Caco-2 (cell line): ENCODE measurements around the gene PLAA. TPM values are rescaled to one million over a fixed set of nuclear protein-coding genes. Genes with fewer than 3 reads are reported as not detected.

ENCODE experiments used
- BruUV-seq: library from RNA; stranded (reverse); fragments of 400-500 nt; replicated peaks from 2 replicates; lab custom pipeline; 2021; lab: Mats Ljungman, UMichigan
- CTCF ChIA-PET: fragments of 300-600 bp; sonication (Branson Sonifier 250); formaldehyde crosslinking; loops from one replicate; lab custom pipeline; 2022; ENCODE audit warnings: antibody characterized with exemption; lab: Charles Lee
- POLR2A ChIA-PET: fragments of 300-600 bp; sonication (Branson Sonifier 250); formaldehyde crosslinking; loops from one replicate; lab custom pipeline; 2022; ENCODE audit warnings: antibody characterized with exemption; lab: Charles Lee
- DNase-seq, 2 experiments: peaks; one replicate each; pipeline versions ENCODE4 v3.0.0 to v3.0.0-alpha.2; 2020 to 2022
- H3K27me3 ChIP-seq: replicated peaks from 2 replicates; pipeline ENCODE4 v1.6.0; 2011; ENCODE audit warnings: low read length; ENCODE audit not compliant: control insufficient read depth, insufficient read depth
- H3K36me3 ChIP-seq: 2 replicates; pipeline ENCODE4 v1.5.1; 2011; ENCODE audit warnings: low read length; ENCODE audit not compliant: control insufficient read depth, insufficient read depth
- H3K4me1 ChIP-seq: fragments of 250-450 bp; sonication (Bioruptor Pico); 2 replicates; pipeline ENCODE4 v1.5.1; 2020; ENCODE audit warnings: mild to moderate bottlenecking
- H3K4me3 ChIP-seq: 2 replicates; pipeline ENCODE4 v1.5.1; 2011; ENCODE audit warnings: low read depth, mild to moderate bottlenecking, control low read depth, low read length
- H3K9me3 ChIP-seq: fragments of 250-450 bp; sonication (Bioruptor Pico); 2 replicates; pipeline ENCODE4 v1.5.1; 2020; ENCODE audit warnings: mild to moderate bottlenecking, moderate library complexity
- H3K27ac Mint-ChIP-seq: one replicate; pipeline ENCODE4 v1.8.0; 2022; ENCODE audit warnings: mixed read lengths; ENCODE audit not compliant: unreplicated experiment
- H3K27me3 Mint-ChIP-seq: one replicate; pipeline ENCODE4 v1.8.0; 2022; ENCODE audit warnings: mixed read lengths; ENCODE audit not compliant: insufficient read depth, unreplicated experiment
- H3K36me3 Mint-ChIP-seq: one replicate; pipeline ENCODE4 v1.8.0; 2022; ENCODE audit warnings: mild to moderate bottlenecking, mixed read lengths; ENCODE audit not compliant: insufficient read depth, unreplicated experiment
- H3K4me1 Mint-ChIP-seq: one replicate; pipeline ENCODE4 v1.8.0; 2022; ENCODE audit warnings: low read depth, mixed read lengths; ENCODE audit not compliant: unreplicated experiment
- H3K4me3 Mint-ChIP-seq: one replicate; pipeline ENCODE4 v1.8.0; 2022; ENCODE audit warnings: mild to moderate bottlenecking, moderate library complexity, mixed read lengths; ENCODE audit not compliant: unreplicated experiment
- H3K9me3 Mint-ChIP-seq: one replicate; pipeline ENCODE4 v1.8.0; 2022; ENCODE audit warnings: mixed read lengths; ENCODE audit not compliant: unreplicated experiment
- CTCF ChIP-seq, 2 experiments: fragments of 200-600 bp in 1 of 2; IDR thresholded peaks; 1 replicate in 1 of 2; 2 replicates in 1 of 2; pipeline versions ENCODE4 v1.5.1 to v1.8.0; 2011 to 2022; ENCODE audit warnings: antibody characterized with exemption in 1 of 2, control low read depth in 1 of 2, inconsistent platforms in 1 of 2, low read depth in 1 of 2, low read length in 1 of 2, mild to moderate bottlenecking in 1 of 2, moderate library complexity in 1 of 2; ENCODE audit not compliant: insufficient read depth in 1 of 2, severe bottlenecking in 1 of 2, unreplicated experiment in 1 of 2
- intact Hi-C: fragments of 100-400 bp; cut with micrococcal nuclease; formaldehyde crosslinking; loops from one replicate; pipeline ENCODE4 v1.10.0; 2022; ENCODE audit not compliant: unreplicated experiment
- total RNA-seq: library from RNA; stranded (reverse); gene quantifications from 2 replicates; pipeline ENCODE4 v1.2.3, GENCODE V29; 2022

Gene PLAA
- total RNA-seq, 1 experiment from 2014 or later, result 12.9 TPM

- Histone ChIP-seq H3K36me3 (no peaks in the 10 kb centered on the region), H3K9me3 (no peaks in the 10 kb centered on the region), H3K4me3 (peak within 1 kb of the TSS; percentile 66), H3K4me1 (no peaks in the 10 kb centered on the region), H3K27me3 (no peaks in the 10 kb centered on the region)
- BruUV-seq, result no TSS peak
- ChIA-PET CTCF (no interaction called here), POLR2A (interaction anchor here (0.6 kb wide), 1 partner anchor 51 kb away, joined by 5 read pairs; no protein-coding TSS in a partner anchor)
- H3K9me3 Mint-ChIP-seq, result no peaks in the 10 kb centered on the region
- DNase-seq, result peak; percentile 77 to 80
- peak within 1 kb of the TSS; percentile 84 for H3K4me3 Mint-ChIP-seq
- peak in 1 of 2 experiments; percentile 22 for TF ChIP-seq CTCF (IDR thresholded peaks at IDR 0.05; ENCODE audit: insufficient read depth in 1 of 2, low read depth in 1 of 2, low read length in 1 of 2, severe bottlenecking in 1 of 2, unreplicated experiment in 1 of 2)
- intact Hi-C loops, result loop anchor here (1.0 kb wide), 1 partner anchor 55 kb away; the partner anchor contains the start of gene PLAA
- peak within 1 kb of the TSS; percentile 93 for H3K27ac Mint-ChIP-seq
- peaks cover 14% of the 10 kb centered on the region for H3K36me3 Mint-ChIP-seq
- no peaks in the 10 kb centered on the region for H3K4me1 Mint-ChIP-seq
- no peaks in the 10 kb centered on the region for H3K27me3 Mint-ChIP-seq
These were observed 54.6 kb downstream of the PLAA start, which contains the start of gene CAAP1 for GRCh38 chr9:26892251-26893029. TSS of gene CAAP1 (minus strand) at chr9:26892802. CDS start at chr9:26892715, 87 bp downstream.

- Mint-ChIP-seq H3K9me3 (no peaks in the 10 kb centered on the region), H3K27me3 (no peaks in the 10 kb centered on the region), H3K27ac (peak overlapping the region; percentile 93), H3K4me3 (peak overlapping the region; percentile 84), H3K4me1 (no peaks in the 10 kb centered on the region), H3K36me3 (peaks cover 14% of the 10 kb centered on the region)
- Histone ChIP-seq H3K4me3 (peak overlapping the region; percentile 66), H3K27me3 (no peaks in the 10 kb centered on the region), H3K9me3 (no peaks in the 10 kb centered on the region), H3K36me3 (no peaks in the 10 kb centered on the region), H3K4me1 (no peaks in the 10 kb centered on the region)
- TSS peak; percentile 63 for BruUV-seq
- DNase-seq, result no peak
- no peak for TF ChIP-seq CTCF (IDR thresholded peaks at IDR 0.05; ENCODE audit: insufficient read depth in 1 of 2, low read depth in 1 of 2, low read length in 1 of 2, severe bottlenecking in 1 of 2, unreplicated experiment in 1 of 2)
- POLR2A ChIA-PET, result interaction anchor here (0.6 kb wide), 1 partner anchor 50 kb away, joined by 5 read pairs; no protein-coding TSS in a partner anchor
- CTCF ChIA-PET, result no interaction called here
- intact Hi-C loops, result loop anchor here (1.0 kb wide), 1 partner anchor 56 kb away; the partner anchor contains the start of gene PLAA
These were observed 55.3 kb downstream of the PLAA start for GRCh38 chr9:26891726-26892125.

- intact Hi-C loops, result no loop called here
- no peaks in the 10 kb centered on the region for H3K36me3 ChIP-seq
- no peaks in the 10 kb centered on the region for H3K9me3 Mint-ChIP-seq
- no peaks in the 10 kb centered on the region for H3K4me1 ChIP-seq
- no TSS peak for BruUV-seq
- ChIA-PET POLR2A (no interaction called here), CTCF (no interaction called here)
- H3K4me3 ChIP-seq, result no peak overlapping the region
- TF ChIP-seq CTCF (IDR thresholded peaks at IDR 0.05; ENCODE audit: insufficient read depth in 1 of 2, low read depth in 1 of 2, low read length in 1 of 2, severe bottlenecking in 1 of 2, unreplicated experiment in 1 of 2), result no peak
- no peaks in the 10 kb centered on the region for H3K9me3 ChIP-seq
- H3K27me3 ChIP-seq, result no peaks in the 10 kb centered on the region
- peaks cover 16% of the 10 kb centered on the region for H3K36me3 Mint-ChIP-seq
- no peak for DNase-seq
- no peak overlapping the region for H3K4me3 Mint-ChIP-seq
- H3K4me1 Mint-ChIP-seq, result no peaks in the 10 kb centered on the region
- H3K27me3 Mint-ChIP-seq, result no peaks in the 10 kb centered on the region
- H3K27ac Mint-ChIP-seq, result no peak overlapping the region
These were observed 58.8 kb downstream of the PLAA start for GRCh38 chr9:26888271-26888670.
